Heart left ventricle (tissue), 13 donors: ENCODE measurements around the gene GCGR.

Experiments
- CTCF ChIP-seq, 12 donors: fragments of 200-600 bp; sonication (generic) in 4 of 12; IDR thresholded peaks; one replicate each; pipeline versions ENCODE4 v1.5.0 to v1.8.0; 2018 to 2022; ENCODE audit warnings: antibody characterized with exemption in 12 of 12, mild to moderate bottlenecking in 5 of 12
- POLR2A ChIP-seq, 2 donors: fragments of 450-650 bp; IDR thresholded peaks; one replicate each; pipeline ENCODE4 v1.6.1; 2017; ENCODE audit warnings: antibody characterized with exemption in 2 of 2, mild to moderate bottlenecking in 2 of 2, moderate library complexity in 2 of 2
- donor health status: ischemic (EF 13 %, LVEDD 7.1; RV severe dilation, severe dysfunction).
- donor health status: DM: no; HTN: yes; CAD: no.
- donor health status: DM: no; HTN: no; CAD: no.
- donor health status: ischemic (EF 25% LVEDD 6.9; RV normal size, moderate dysfunction).
- donor health status: ischemic (EF 25% LVEDD 5.7; RV mildly dilated, moderate dysfunction).
- donor health status: ischemic (EF 35%, LVEDD 5.7; RV mildly dilated, moderate dysfunction).
- donor health status: nonischemic (EF 11% LVEDD 7.7; RV severe dilation, severe dysfunction).
- donor health status: DM: yes; HTN: yes; CAD: no.
- donor health status: PGD.
- donor health status: ischemic (EF 29% LVEDD 5.4; RV normal size, mild dysfunction).
- donor health status: nonischemic (EF 23%, LVEDD 6.1; RV moderate dilation, normal function).

GRCh38 chr17:81844327-81844851 is 40.4 kb downstream of the GCGR start:
- TF ChIP-seq POLR2A (IDR thresholded peaks at IDR 0.05) (no peak), CTCF (IDR thresholded peaks at IDR 0.05) (no peak)
